ENCODE data around the gene MB.
"Not testable (repeated sequence)": the region's sequence is repeated elsewhere in the genome, so short reads cannot be mapped to it uniquely, and the experiment has no call there.

The MB gene

DNA sequence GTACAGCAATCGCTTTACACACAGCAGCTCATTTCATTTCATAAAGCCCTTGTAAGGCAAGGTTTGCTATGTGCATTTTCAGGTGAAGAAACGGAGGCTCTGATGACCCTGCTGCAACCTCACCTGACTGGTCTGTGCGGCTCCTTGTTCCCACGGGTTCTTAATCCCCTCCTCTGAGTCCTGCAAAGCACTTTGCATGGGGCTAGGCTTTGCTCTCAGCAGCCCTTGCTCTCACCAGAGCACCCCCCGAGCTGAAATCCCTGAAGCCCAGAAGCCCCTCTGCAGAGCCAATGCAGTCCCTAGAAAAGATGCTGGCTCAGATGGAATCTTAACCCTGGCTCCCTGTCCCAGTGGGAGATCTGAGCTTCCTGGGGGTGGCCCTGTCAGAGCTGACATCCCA lies 20.1 kb upstream of the MB start:
- DNase-seq (ENCODE audit: low read depth in 2 of 2) = no peak

DNA sequence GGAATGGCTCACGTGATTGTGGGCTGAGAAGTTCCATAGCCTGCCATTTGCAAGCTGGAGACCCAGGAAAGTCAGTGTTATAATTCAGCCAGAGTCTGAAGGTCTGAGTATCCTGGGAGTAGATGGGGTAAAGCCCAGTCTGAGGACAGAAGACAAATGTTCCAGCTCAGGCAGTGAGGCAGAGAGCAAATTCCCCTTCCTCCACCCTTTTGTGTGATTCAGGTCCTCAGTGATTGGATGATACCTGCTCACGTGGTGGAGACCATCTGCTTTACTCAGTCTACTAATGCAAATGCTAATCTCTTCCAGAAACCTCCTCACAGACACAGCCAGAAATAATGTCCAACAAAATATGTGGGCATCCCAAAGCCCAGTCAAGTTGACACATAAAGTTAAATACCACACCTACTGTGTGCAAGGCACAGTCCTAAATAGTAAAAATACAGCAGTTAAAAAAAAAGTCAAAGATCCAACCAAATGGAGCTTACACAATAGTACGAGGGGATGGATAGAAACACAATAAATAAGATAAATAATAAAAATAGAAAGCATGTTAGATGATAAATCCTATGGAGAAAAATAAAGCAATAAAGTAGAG lies 17.9 kb upstream of the MB start:
- no peak for DNase-seq (ENCODE audit: low read depth in 2 of 2)

DNA sequence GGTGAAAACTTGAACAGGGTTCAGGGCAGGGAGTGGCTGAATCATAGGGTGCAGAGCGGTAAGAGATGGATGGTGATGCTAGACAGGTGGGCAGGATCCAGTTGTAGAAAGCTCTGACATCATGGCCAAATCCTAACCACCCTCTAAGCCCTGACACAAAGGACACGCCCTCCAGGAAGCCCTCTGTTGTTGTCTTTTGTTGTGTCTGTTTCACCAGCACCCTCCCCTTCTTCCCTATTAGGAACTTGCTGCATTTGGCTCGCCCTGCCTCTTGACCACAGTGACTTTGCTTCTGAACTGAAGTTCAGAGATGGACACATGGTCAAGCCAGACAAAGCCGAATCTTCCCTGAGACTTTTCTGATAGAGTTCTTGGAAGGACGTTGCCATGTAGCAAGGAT lies 16.9 kb upstream of the MB start:
- no peak for DNase-seq (ENCODE audit: low read depth in 2 of 2)

DNA sequence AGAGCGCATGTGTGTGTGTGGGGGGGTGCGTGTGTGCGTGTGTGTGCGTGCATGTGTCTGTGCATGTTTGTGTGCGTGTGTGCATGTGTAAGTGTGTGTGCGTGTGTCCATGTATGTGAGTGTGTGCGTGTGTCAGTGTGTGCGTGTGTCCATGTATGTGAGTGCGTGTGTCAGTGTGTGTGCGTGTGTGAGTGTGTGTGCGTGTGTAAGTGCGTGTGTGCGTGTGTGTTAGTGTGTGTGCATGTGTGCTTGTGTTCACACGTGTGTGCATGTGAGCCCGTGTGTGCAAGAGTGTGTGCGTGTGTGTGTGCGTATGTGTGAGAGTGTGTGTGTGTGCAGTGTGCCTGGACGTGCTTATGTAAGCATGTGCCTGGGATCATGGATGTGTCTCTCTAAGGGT lies 16.4 kb upstream of the MB start:
- no peak for DNase-seq (ENCODE audit: low read depth in 2 of 2)

- DNase-seq (ENCODE audit: low read depth in 2 of 2) = no peak
These were observed 15.8 kb upstream of the MB start for GRCh38 chr22:35632935-35633334.

DNA sequence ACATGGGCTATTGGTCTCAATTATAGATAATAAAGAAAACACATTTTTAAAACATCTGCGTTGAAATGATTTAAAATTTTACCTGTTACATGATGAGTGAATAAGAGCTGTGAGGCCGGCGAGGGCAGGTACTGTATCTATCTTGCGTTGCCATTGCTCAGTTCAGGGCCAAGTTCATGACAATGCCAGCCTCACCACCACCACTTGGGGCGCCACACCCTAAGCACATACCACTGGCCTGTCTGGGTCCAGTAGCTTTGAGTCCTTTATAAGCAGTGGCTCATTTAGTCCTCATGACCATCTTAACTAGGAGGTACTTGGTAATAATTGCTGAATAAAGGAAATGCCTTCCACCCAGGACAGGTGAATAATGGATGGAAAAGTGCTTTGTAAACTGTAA lies 14.5 kb upstream of the MB start:
- DNase-seq (ENCODE audit: low read depth in 2 of 2) = no peak

GRCh38 chr22:35630891-35631290 lies 13.8 kb upstream of the MB start:
- no peak for DNase-seq (ENCODE audit: low read depth in 2 of 2)

DNA sequence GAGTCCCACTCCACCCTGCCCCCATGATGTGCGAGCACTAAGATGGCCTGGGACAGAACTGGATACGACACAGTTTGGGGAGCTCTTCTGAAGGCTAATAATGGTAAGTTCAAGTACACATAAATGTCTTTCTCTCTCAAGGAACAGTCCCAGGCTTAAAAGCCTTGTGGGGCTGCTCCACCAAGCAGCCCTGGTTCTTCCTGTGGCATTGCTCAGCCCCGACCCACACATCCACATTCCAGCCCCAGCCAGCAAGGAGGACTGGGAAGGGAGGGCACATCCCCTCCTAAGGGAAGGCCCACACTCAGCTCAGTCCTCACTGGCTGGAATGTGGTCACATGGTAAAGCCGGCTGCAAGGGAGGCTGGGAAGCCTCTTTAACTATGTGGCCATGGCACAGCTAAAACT lies 13.3 kb upstream of the MB start:
- DNase-seq (ENCODE audit: low read depth in 2 of 2) = no peak

- DNase-seq (ENCODE audit: low read depth in 2 of 2) = peak; percentile 31 to 46
These were observed 12.5 kb upstream of the MB start for GRCh38 chr22:35629406-35630216.

- no peak for DNase-seq (ENCODE audit: low read depth in 2 of 2)
These were observed 11.6 kb upstream of the MB start for GRCh38 chr22:35628732-35629131.

DNA sequence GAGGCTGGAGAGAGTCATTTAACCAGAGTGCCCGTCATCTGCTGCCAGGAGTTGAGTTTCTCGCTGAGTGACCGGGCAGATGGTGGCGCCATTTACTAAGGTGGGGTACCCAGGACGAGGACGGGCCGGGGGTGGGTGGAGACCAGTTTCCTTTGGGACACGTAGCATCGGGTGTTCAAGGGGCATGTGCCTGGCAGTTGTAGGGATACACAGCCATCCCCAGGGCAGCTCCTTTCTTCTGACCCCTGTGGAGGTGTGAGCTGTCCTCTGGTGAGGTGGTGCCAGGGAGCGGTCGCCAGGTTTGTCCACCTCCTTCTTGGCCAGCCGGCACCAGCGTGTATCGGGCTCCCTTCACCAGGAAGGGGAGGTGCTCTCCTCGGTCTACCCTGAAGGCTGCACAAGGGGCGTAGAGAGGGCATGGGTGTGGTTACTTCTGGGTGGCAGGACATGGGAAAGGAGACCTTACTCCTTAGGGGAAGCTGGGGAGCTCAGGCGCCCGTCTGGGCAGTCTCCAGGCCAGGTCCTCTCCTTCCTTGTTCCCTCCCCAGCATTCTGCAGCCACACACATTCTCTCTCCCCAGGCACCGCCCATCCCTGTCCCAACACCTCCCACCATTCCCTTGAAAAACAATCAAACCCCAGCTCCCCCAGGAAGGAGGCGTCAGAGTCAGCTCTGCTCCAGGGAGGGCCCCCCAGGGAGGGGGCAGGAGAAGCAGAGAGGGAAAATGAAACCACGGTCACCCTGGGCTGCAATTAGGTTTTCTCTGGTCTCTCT lies 10.3 kb upstream of the MB start:
- peak; percentile 33 to 34 for DNase-seq (ENCODE audit: low read depth in 2 of 2)

DNA sequence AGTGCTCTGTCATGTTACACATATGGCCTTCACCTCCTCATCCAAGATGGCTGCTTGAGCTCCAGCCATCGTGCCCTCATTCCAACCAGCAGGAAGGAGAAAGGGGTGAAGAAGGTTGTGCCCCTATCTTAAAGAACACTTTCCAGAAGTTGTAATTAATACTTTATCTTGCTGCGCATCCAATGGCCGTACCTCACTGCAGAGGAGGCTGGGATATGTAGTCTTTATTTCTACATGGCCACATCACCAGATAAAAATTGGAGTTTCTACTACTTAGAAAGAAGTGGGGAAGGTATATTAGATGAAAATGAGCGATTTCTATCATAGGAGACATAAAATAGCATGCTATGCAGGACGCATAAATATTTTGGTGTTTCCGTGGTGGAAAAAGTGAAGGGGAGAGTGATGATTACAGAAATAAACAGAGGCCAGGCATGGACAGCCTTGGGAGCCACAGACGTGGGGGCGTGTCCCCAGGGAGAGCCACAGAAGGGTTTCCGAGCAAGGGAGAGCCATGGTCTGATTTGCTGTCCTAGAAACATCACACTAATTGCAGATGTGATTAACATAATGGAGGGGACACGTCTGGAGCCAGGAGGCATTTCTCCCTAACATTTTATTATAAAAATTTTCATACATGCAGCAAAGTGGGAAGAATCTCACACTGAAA lies 8.8 kb upstream of the MB start:
- no peak for DNase-seq (ENCODE audit: low read depth in 2 of 2)

DNA sequence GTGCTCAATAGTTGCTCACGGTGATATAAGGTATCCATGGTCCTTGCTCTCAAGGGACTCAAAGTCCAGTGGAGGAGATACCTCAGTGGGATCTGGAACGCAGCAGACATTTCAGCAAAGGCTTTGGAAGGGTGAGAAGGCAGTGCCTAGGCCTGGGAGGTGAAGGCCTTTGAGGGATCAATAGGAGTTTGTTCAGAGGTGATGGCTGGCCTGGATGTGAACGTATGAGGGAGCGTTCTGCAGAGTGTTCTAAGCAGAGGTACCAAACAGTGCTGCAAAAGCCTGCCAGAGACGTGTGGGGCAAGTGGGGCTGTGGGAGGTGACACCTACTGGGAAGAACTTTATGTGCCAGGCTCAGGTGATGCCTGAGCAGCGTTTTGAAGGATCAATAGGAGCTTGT lies 7.4 kb upstream of the MB start:
- DNase-seq (ENCODE audit: low read depth in 2 of 2) = no peak

DNA sequence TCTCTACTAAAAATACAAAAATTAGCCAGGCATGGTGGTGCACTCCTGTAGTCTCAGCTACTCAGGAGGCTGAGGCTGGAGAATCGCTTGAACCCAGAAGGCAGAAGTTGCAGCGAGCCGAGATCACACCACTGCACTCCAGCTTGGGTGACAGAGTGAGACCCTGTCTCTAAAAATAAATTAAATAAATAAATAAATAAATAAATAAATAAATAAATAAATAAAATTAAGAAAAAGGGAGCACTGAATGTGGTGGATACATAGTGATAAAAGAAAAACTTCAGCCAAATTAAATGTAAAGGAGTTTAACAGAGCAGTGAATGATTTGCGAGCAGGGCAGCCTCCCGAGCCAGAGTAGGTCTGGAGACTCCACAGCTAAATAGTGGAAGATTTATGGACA lies 6.8 kb upstream of the MB start:
- not testable (repeated sequence) for DNase-seq (ENCODE audit: low read depth in 2 of 2)

GRCh38 chr22:35622191-35622913 lies 5.2 kb upstream of the MB start:
- no peak for DNase-seq (ENCODE audit: low read depth in 2 of 2)

DNA sequence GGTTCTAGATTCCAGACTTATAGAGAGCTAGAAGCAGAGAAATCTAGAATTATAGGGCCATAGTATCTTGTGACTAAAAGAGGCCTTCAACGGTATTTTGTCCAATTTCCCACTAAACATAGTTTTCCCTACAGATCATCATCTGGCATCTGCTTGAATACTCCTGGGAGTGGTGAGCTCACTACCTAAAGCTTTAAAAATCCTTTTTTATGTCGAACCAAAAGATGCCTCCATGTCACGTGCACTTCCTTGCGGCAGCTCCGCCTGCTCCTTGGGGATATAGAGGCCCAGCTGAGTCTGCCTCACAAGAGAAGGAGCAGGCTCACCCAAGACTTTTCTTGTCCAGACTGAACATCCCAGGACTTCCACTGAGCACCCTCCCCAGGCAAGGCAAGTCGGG lies 4.3 kb upstream of the MB start:
- no peak for DNase-seq (ENCODE audit: low read depth in 2 of 2)

GRCh38 chr22:35620624-35621251 lies 3.6 kb upstream of the MB start:
- DNase-seq (ENCODE audit: low read depth in 2 of 2) = no peak

DNA sequence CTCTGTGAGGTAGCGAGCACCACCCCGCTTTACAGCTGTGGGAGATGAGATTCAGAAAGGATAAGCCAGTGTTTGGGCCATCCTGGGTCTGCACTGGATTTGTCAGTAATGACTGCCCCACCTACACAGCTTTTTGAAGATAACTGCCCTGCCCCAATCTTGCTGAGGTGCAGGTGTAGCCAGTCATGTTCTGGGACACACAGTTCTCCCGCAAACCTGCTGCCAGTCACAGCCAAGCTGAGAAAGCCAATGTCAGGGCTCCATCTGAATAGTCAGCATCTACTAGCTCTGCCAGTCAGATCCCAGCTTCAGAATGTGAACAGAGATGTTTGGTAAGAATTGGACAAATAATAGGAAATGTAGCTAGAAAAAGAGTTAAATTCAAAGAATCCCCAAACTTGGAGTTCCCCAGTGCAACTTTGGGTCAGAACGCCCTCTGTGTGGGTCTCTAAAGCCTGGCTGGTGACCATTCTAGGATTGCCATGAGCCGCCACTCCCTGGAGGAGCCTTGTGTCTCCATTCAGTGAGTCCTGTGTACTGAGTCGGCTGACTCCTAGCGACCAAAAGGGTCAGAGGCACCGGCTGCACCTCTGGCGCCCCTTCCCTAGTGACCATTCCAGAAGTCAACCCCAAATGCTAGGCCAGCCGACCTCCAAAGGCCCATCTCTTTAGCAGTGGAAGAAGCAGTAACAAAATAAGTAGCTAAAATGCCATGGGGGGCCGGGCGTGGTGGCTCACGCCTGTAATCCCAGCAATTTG lies 2.4 kb upstream of the MB start:
- DNase-seq (ENCODE audit: low read depth in 2 of 2) = no peak

- DNase-seq (ENCODE audit: low read depth in 2 of 2) = no peak
These were observed 1.5 kb upstream of the MB start for GRCh38 chr22:35618427-35619223.

GRCh38 chr22:35616043-35616442 lies 1.1 kb downstream of the MB start:
- no peak for DNase-seq (ENCODE audit: low read depth in 2 of 2)
